Mucosa of stomach (tissue), 1 donor: Measurements from ENCODE around the gene XPO1.
"Not testable (repeated sequence)": the region's sequence is repeated elsewhere in the genome, so short reads cannot be mapped to it uniquely, and the experiment has no call there.

Experiments
- H3K27me3 ChIP-seq: one replicate; pipeline ENCODE4 v1.7.0; 2013; ENCODE audit warnings: mild to moderate bottlenecking, low read length; ENCODE audit not compliant: control insufficient read depth, insufficient read depth
- H3K36me3 ChIP-seq: one replicate; pipeline ENCODE4 v1.7.0; 2013; ENCODE audit warnings: low read length; ENCODE audit not compliant: control insufficient read depth, insufficient read depth
- H3K4me1 ChIP-seq: one replicate; pipeline ENCODE4 v1.7.0; 2013; ENCODE audit warnings: mild to moderate bottlenecking, low read length; ENCODE audit not compliant: control insufficient read depth, insufficient read depth
- H3K4me3 ChIP-seq: one replicate; pipeline ENCODE4 v1.7.0; 2013; ENCODE audit warnings: low read length
- H3K9ac ChIP-seq: one replicate; pipeline ENCODE4 v1.7.0; 2013; ENCODE audit warnings: mild to moderate bottlenecking, low read length, moderate library complexity
- H3K9me3 ChIP-seq: one replicate; pipeline ENCODE4 v1.7.0; 2013; ENCODE audit warnings: mild to moderate bottlenecking, low read length, moderate library complexity; ENCODE audit not compliant: control insufficient read depth
- donor health status: Pancreatic carcinoma.

Gene XPO1

GRCh38 chr2:61538200-61538919, at the start of gene XPO1:
XPO1 (minus strand) TSS chr2:61538356; CDS start chr2:61533897, 4,459 bp downstream.
- Histone ChIP-seq H3K4me3 (peak within 1 kb of the TSS; percentile 92), H3K36me3 (no peaks in the 10 kb centered on the region), H3K9ac (peak within 1 kb of the TSS; percentile 91), H3K27me3 (no peaks in the 10 kb centered on the region), H3K4me1 (peaks cover 17% of the 10 kb centered on the region), H3K9me3 (no peaks in the 10 kb centered on the region)

GRCh38 chr2:61586928-61587327, 48.8 kb upstream of the XPO1 start:
- not testable (repeated sequence) for H3K4me1 ChIP-seq, H3K27me3 ChIP-seq, H3K9me3 ChIP-seq, H3K36me3 ChIP-seq, H3K9ac ChIP-seq, H3K4me3 ChIP-seq

GRCh38 chr2:61585383-61585782, 47.2 kb upstream of the XPO1 start:
- no peak overlapping the region for H3K9ac ChIP-seq
- no peaks in the 10 kb centered on the region for H3K4me1 ChIP-seq
- no peaks in the 10 kb centered on the region for H3K27me3 ChIP-seq

GRCh38 chr2:61584368-61584767, 46.2 kb upstream of the XPO1 start:
- H3K9me3 ChIP-seq, H3K36me3 ChIP-seq, H3K4me3 ChIP-seq, H3K27me3 ChIP-seq, H3K9ac ChIP-seq, H3K4me1 ChIP-seq: not testable (repeated sequence)

More at GRCh38 chr2:61585383-61585782, 47.2 kb upstream of the XPO1 start:
- no peaks in the 10 kb centered on the region for H3K36me3 ChIP-seq
- no peaks in the 10 kb centered on the region for H3K9me3 ChIP-seq
- no peak overlapping the region for H3K4me3 ChIP-seq

GRCh38 chr2:61582165-61582564, 44.0 kb upstream of the XPO1 start:
- no peaks in the 10 kb centered on the region for H3K36me3 ChIP-seq
- no peak overlapping the region for H3K9ac ChIP-seq
- H3K27me3 ChIP-seq, result no peaks in the 10 kb centered on the region
- H3K4me1 ChIP-seq, result no peaks in the 10 kb centered on the region
- H3K4me3 ChIP-seq, result no peak overlapping the region
- no peaks in the 10 kb centered on the region for H3K9me3 ChIP-seq

GRCh38 chr2:61581716-61582115, 43.6 kb upstream of the XPO1 start:
- Histone ChIP-seq H3K4me1 (no peaks in the 10 kb centered on the region), H3K4me3 (no peak overlapping the region), H3K9ac (no peak overlapping the region), H3K27me3 (no peaks in the 10 kb centered on the region), H3K36me3 (no peaks in the 10 kb centered on the region), H3K9me3 (no peaks in the 10 kb centered on the region)

- Histone ChIP-seq H3K4me3 (no peak overlapping the region), H3K27me3 (no peaks in the 10 kb centered on the region), H3K9ac (no peak overlapping the region), H3K36me3 (no peaks in the 10 kb centered on the region), H3K4me1 (no peaks in the 10 kb centered on the region), H3K9me3 (no peaks in the 10 kb centered on the region)
Measured at GRCh38 chr2:61575447-61575859, 37.3 kb upstream of the XPO1 start.

- Histone ChIP-seq H3K4me3 (no peak overlapping the region), H3K27me3 (no peaks in the 10 kb centered on the region), H3K36me3 (no peaks in the 10 kb centered on the region), H3K9me3 (no peaks in the 10 kb centered on the region), H3K9ac (no peak overlapping the region), H3K4me1 (no peaks in the 10 kb centered on the region)
Measured at GRCh38 chr2:61566566-61566965, 28.4 kb upstream of the XPO1 start.

GRCh38 chr2:61562615-61563014, 24.5 kb upstream of the XPO1 start:
- Histone ChIP-seq H3K9ac (no peak overlapping the region), H3K36me3 (no peaks in the 10 kb centered on the region), H3K4me3 (no peak overlapping the region)

GRCh38 chr2:61558160-61558559, 20.0 kb upstream of the XPO1 start:
- Histone ChIP-seq H3K36me3 (no peaks in the 10 kb centered on the region), H3K9ac (no peak overlapping the region), H3K9me3 (no peaks in the 10 kb centered on the region), H3K4me1 (no peaks in the 10 kb centered on the region), H3K4me3 (no peak overlapping the region), H3K27me3 (no peaks in the 10 kb centered on the region)

More at GRCh38 chr2:61562615-61563014, 24.5 kb upstream of the XPO1 start:
- H3K27me3 ChIP-seq, result no peaks in the 10 kb centered on the region
- H3K9me3 ChIP-seq, result no peaks in the 10 kb centered on the region
- no peaks in the 10 kb centered on the region for H3K4me1 ChIP-seq

GRCh38 chr2:61557381-61557780, 19.2 kb upstream of the XPO1 start:
- Histone ChIP-seq H3K9me3 (no peaks in the 10 kb centered on the region), H3K36me3 (no peaks in the 10 kb centered on the region), H3K27me3 (no peaks in the 10 kb centered on the region), H3K4me1 (no peaks in the 10 kb centered on the region), H3K9ac (no peak overlapping the region), H3K4me3 (no peak overlapping the region)

GRCh38 chr2:61554604-61555003, 16.4 kb upstream of the XPO1 start:
- no peaks in the 10 kb centered on the region for H3K9me3 ChIP-seq
- no peak overlapping the region for H3K9ac ChIP-seq
- H3K4me1 ChIP-seq, result no peaks in the 10 kb centered on the region
- no peaks in the 10 kb centered on the region for H3K27me3 ChIP-seq
- no peak overlapping the region for H3K4me3 ChIP-seq
- H3K36me3 ChIP-seq, result no peaks in the 10 kb centered on the region
